ENCODE data around the gene TUBGCP5.
"Not testable (repeated sequence)": the region's sequence is repeated elsewhere in the genome, so short reads cannot be mapped to it uniquely, and the experiment has no call there.

- TF ChIP-seq CTCF (IDR thresholded peaks at IDR 0.05; ENCODE audit: low read depth, low read length, poor library complexity, severe bottlenecking); EZH2phosphoT487 (IDR thresholded peaks at IDR 0.05; ENCODE audit: borderline replicate concordance, low read length): not testable (repeated sequence)
These were observed 57.4 kb downstream of the TUBGCP5 start for GRCh38 chr15:22981931-22982330.

Measured in DOHH2 (cell line).